ENCODE data around the gene API5.
A peak's percentile ranks its signal among the peaks of the same experiment; 100 is the strongest.

Gene API5

DNA sequence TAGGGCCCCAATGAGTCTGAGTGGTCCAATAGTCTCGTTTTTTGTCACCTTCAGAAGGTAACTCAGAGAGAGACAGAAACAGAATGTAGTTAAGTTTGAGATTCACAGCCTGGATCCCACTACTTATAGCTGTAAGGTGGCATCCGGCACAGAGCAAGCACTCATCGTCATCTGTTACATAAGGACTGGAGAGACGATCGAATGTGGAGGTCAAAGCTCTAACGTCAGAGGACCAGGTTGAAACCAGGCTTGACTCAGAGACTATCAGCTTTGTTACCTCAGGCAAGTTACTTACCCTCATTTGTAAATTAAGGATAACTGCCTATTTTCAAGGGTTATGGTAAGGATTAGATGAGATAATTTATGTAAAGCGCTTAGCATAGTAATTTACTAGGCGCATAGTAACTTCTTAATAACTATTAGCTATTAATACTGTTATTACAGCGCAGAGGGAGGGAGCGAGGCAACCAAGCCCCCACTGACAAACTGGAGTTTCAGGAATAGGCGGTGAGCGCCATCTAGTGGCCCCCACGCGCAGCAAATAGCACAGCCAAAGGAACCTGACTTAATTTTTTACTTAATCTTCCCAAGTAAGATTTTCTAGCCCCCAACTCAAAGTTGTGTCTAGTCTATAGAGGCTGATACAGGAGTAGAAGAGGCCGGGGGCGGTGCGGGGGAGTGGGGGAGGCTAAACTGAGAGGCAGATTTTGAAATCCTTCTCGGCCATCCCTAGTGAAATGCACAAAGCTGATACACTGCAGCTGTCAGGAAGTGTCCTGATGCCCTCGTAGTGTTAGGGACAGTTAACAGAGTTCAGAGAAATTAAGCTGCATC, 29.0 kb upstream of the API5 start:
- Histone ChIP-seq H3K9me3 (ENCODE audit: control extremely low read depth in 1 of 5, control insufficient read depth in 4 of 5, insufficient read depth in 2 of 5, low read depth in 1 of 5, low read length in 4 of 5) (no peaks in the 10 kb centered on the region), H3K27ac (ENCODE audit: insufficient read depth in 1 of 2, low read depth in 1 of 2, low read length in 2 of 2, poor library complexity in 1 of 2, severe bottlenecking in 2 of 2) (no peak overlapping the region), H3K36me3 (ENCODE audit: control insufficient read depth in 4 of 4, insufficient read depth in 4 of 4, low read length in 3 of 4) (no peaks in the 10 kb centered on the region), H3K27me3 (replicated peaks in 2 of 5; ENCODE audit: control insufficient read depth in 4 of 5, insufficient read depth in 5 of 5, low read length in 4 of 5) (peaks cover 0 to 16% (median 9%) of the 10 kb centered on the region in 5 experiments), H3K4me3 (ENCODE audit: control insufficient read depth in 1 of 7, extremely low read depth in 1 of 7, insufficient read depth in 4 of 7, low read depth in 2 of 7, low read length in 6 of 7) (no peak overlapping the region), H3K4me1 (ENCODE audit: control extremely low read depth in 1 of 4, control insufficient read depth in 4 of 4, insufficient read depth in 4 of 4, low read length in 3 of 4) (no peaks in the 10 kb centered on the region)
- CTCF ChIA-PET: interaction anchor here (0.8 to 3.0 kb wide), 13 partner anchors 9 to 513 kb away, joined by 3 to 14 read pairs (median 4); no protein-coding TSS in a partner anchor
- 26% methylated on average over 10 of the region's 19 CpGs for WGBS (ENCODE audit: insufficient coverage)
- POLR2A ChIA-PET: no interaction called here
- DNase-seq: peak; percentile 25 to 54 (median 51)

DNA sequence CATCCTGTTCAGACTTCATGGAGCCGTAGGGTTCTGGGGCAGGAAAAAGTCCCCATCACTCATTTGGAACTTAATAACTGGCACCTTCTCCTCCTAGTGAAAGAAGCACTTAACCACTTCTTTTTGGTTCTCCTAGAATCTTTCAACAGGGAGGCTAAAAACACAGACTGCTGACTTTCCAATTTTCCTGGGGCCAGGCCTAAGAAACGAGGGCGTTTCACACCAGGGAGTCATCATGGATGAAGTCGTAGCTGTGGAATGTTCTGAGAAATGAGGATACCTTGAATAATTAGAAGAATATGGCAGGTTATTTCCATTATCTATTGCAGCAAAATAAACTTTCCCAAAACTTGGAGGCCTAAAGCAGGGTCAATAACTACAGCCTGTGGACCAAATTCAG, 26.0 kb upstream of the API5 start:
- CTCF ChIA-PET: no interaction called here
- no peak for DNase-seq
- H3K36me3 ChIP-seq (ENCODE audit: control insufficient read depth in 4 of 4, insufficient read depth in 4 of 4, low read length in 3 of 4): no peaks in the 10 kb centered on the region
- POLR2A ChIA-PET: no interaction called here
- peaks cover 0 to 2% (median 0%) of the 10 kb centered on the region in 5 experiments for H3K9me3 ChIP-seq (ENCODE audit: control extremely low read depth in 1 of 5, control insufficient read depth in 4 of 5, insufficient read depth in 2 of 5, low read depth in 1 of 5, low read length in 4 of 5)
- no peaks in the 10 kb centered on the region for H3K4me1 ChIP-seq (ENCODE audit: control extremely low read depth in 1 of 4, control insufficient read depth in 4 of 4, insufficient read depth in 4 of 4, low read length in 3 of 4)
- peaks cover 0 to 16% (median 9%) of the 10 kb centered on the region in 5 experiments for H3K27me3 ChIP-seq (replicated peaks in 2 of 5; ENCODE audit: control insufficient read depth in 4 of 5, insufficient read depth in 5 of 5, low read length in 4 of 5)
- WGBS (ENCODE audit: insufficient coverage): 89% methylated on average over 1 of the region's 4 CpGs
- no peak overlapping the region for H3K27ac ChIP-seq (ENCODE audit: insufficient read depth in 1 of 2, low read depth in 1 of 2, low read length in 2 of 2, poor library complexity in 1 of 2, severe bottlenecking in 2 of 2)
- H3K4me3 ChIP-seq (ENCODE audit: control insufficient read depth in 1 of 7, extremely low read depth in 1 of 7, insufficient read depth in 4 of 7, low read depth in 2 of 7, low read length in 6 of 7): no peak overlapping the region

DNA sequence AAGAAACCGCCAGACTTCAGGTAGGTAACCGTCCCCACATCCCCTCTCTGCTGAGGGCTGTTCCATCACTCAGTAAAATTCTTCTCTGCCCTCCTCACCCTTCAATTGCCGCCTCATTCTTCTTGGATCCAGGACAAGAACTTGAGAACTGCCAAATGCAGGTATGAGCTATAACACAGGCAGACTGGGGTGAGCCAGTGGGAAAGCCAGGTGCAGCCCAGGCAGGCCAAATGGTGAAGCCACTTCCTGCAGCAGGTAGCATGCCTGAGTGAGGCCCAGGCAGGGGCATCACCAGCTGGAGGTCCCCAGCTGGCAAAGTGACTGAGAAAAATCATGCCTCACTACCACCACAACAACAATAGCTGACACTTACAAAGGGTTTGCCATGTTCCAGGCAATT, 22.4 kb upstream of the API5 start:
- ChIA-PET CTCF (interaction anchor here (1.9 kb wide), 1 partner anchor 10 kb away, joined by 7 read pairs; no protein-coding TSS in a partner anchor), POLR2A (no interaction called here)
- H3K27me3 ChIP-seq (replicated peaks in 2 of 5; ENCODE audit: control insufficient read depth in 4 of 5, insufficient read depth in 5 of 5, low read length in 4 of 5): peaks cover 0 to 5% (median 0%) of the 10 kb centered on the region in 5 experiments
- DNase-seq: no peak
- H3K36me3 ChIP-seq (ENCODE audit: control insufficient read depth in 4 of 4, insufficient read depth in 4 of 4, low read length in 3 of 4): no peaks in the 10 kb centered on the region
- H3K4me1 ChIP-seq (ENCODE audit: control extremely low read depth in 1 of 4, control insufficient read depth in 4 of 4, insufficient read depth in 4 of 4, low read length in 3 of 4): no peaks in the 10 kb centered on the region
- no peak overlapping the region for H3K27ac ChIP-seq (ENCODE audit: insufficient read depth in 1 of 2, low read depth in 1 of 2, low read length in 2 of 2, poor library complexity in 1 of 2, severe bottlenecking in 2 of 2)
- 100% methylated on average over 3 of the region's 3 CpGs for WGBS (ENCODE audit: insufficient coverage)
- peaks cover 0 to 2% (median 0%) of the 10 kb centered on the region in 5 experiments for H3K9me3 ChIP-seq (ENCODE audit: control extremely low read depth in 1 of 5, control insufficient read depth in 4 of 5, insufficient read depth in 2 of 5, low read depth in 1 of 5, low read length in 4 of 5)
- H3K4me3 ChIP-seq (ENCODE audit: control insufficient read depth in 1 of 7, extremely low read depth in 1 of 7, insufficient read depth in 4 of 7, low read depth in 2 of 7, low read length in 6 of 7): no peak overlapping the region

DNA sequence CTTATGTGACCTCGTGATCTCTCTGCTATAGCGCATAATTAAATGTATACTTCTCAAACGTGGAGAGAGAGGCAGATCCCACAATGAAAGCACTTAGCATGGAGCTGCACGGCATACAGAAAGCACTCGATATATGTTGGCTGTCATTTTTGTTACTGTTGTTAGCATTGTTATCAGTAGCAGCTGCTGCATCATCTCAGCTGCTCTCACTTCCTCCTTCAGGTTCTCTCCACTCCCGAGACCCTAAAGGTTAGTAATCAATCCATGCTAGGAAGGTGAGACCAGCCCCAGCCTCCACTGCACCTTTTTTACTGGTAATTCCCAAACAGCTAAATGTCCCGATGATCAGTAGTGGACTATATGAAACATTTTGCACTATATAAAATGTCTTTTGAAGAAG, 13.4 kb upstream of the API5 start:
- H3K36me3 ChIP-seq (ENCODE audit: control insufficient read depth in 4 of 4, insufficient read depth in 4 of 4, low read length in 3 of 4): no peaks in the 10 kb centered on the region
- no peak overlapping the region for H3K4me3 ChIP-seq (ENCODE audit: control insufficient read depth in 1 of 7, extremely low read depth in 1 of 7, insufficient read depth in 4 of 7, low read depth in 2 of 7, low read length in 6 of 7)
- peaks cover 0 to 5% (median 2%) of the 10 kb centered on the region in 5 experiments for H3K9me3 ChIP-seq (ENCODE audit: control extremely low read depth in 1 of 5, control insufficient read depth in 4 of 5, insufficient read depth in 2 of 5, low read depth in 1 of 5, low read length in 4 of 5)
- WGBS (ENCODE audit: insufficient coverage): 68% methylated on average over 6 of the region's 7 CpGs
- no peak overlapping the region for H3K27ac ChIP-seq (ENCODE audit: insufficient read depth in 1 of 2, low read depth in 1 of 2, low read length in 2 of 2, poor library complexity in 1 of 2, severe bottlenecking in 2 of 2)
- no peak for DNase-seq
- peaks cover 0 to 5% (median 2%) of the 10 kb centered on the region in 5 experiments for H3K27me3 ChIP-seq (replicated peaks in 2 of 5; ENCODE audit: control insufficient read depth in 4 of 5, insufficient read depth in 5 of 5, low read length in 4 of 5)
- CTCF ChIA-PET: interaction anchor here (0.7 to 2.0 kb wide), 4 partner anchors 9 to 21 kb away, joined by 3 to 13 read pairs (median 3); partner anchors contain the start of gene API5
- no peaks in the 10 kb centered on the region for H3K4me1 ChIP-seq (ENCODE audit: control extremely low read depth in 1 of 4, control insufficient read depth in 4 of 4, insufficient read depth in 4 of 4, low read length in 3 of 4)
- POLR2A ChIA-PET: no interaction called here

DNA sequence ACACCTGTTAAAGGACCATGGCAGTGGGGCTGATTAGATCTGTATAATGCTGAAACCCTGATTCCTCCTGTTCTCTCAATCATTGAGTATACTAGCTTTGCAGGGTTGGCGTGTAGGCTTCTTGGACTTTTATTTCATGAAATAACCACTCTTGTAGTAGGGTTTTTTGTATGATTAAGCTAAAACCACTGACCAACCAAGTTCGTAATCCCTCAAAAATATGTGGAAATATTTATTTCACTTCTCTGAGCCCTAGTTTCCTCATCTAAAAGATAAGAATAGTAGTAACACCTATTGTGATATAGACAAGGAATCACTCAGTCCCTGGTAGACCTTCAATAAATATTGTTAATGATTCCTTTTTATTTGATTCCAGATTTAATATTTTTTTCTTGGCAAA, 4.2 kb downstream of the API5 start:
- WGBS (ENCODE audit: insufficient coverage): 100% methylated on average over 1 of the region's 2 CpGs
- CTCF ChIA-PET: no interaction called here
- Histone ChIP-seq H3K27me3 (replicated peaks in 2 of 5; ENCODE audit: control insufficient read depth in 4 of 5, insufficient read depth in 5 of 5, low read length in 4 of 5) (no peaks in the 10 kb centered on the region), H3K4me1 (ENCODE audit: control extremely low read depth in 1 of 4, control insufficient read depth in 4 of 4, insufficient read depth in 4 of 4, low read length in 3 of 4) (peaks cover 4 to 20% (median 14%) of the 10 kb centered on the region in 4 experiments), H3K27ac (ENCODE audit: insufficient read depth in 1 of 2, low read depth in 1 of 2, low read length in 2 of 2, poor library complexity in 1 of 2, severe bottlenecking in 2 of 2) (no peak overlapping the region), H3K36me3 (ENCODE audit: control insufficient read depth in 4 of 4, insufficient read depth in 4 of 4, low read length in 3 of 4) (peaks cover 3 to 21% (median 11%) of the 10 kb centered on the region in 4 experiments), H3K9me3 (ENCODE audit: control extremely low read depth in 1 of 5, control insufficient read depth in 4 of 5, insufficient read depth in 2 of 5, low read depth in 1 of 5, low read length in 4 of 5) (no peaks in the 10 kb centered on the region), H3K4me3 (ENCODE audit: control insufficient read depth in 1 of 7, extremely low read depth in 1 of 7, insufficient read depth in 4 of 7, low read depth in 2 of 7, low read length in 6 of 7) (no peak overlapping the region)
- no peak for DNase-seq
- POLR2A ChIA-PET: no interaction called here

DNA sequence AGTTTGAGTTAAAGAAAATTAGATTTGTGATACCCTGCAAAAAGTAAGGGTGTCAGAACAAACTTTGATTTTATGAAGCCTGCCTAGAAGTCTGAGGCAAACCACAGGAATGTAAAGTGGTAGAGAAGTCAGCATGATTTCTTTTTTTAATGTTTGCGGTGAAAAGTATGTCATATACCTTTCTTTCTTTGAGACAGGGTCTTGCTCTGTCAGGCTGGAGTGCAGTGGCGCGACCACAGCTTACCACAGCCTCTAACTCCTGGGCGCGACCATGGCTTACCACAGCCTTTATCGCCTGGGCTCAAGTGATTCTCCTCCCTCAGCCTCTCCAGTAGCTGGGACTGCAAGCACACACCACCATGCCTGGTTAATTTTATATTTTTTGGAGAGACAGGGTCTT, 4.7 kb downstream of the API5 start:
- no peak overlapping the region for H3K27ac ChIP-seq (ENCODE audit: insufficient read depth in 1 of 2, low read depth in 1 of 2, low read length in 2 of 2, poor library complexity in 1 of 2, severe bottlenecking in 2 of 2)
- CTCF ChIA-PET: no interaction called here

DNA sequence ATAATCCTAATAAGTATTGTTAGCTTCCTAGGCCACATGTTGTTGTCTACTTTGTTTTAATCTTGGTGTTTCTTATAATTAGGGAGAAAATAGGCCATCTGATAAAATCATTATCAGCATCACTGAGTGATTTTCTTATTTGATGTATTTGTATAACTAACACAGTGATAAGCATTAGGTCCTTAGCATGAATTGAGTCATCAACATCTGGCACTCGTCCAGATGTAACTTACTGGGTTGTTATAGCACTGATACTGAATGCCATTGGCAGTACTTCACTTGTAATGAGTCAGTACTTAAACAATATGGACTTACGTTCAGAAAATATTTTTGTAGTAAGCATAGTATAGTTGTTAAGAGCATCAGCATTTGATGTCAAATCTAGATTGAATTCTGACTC, 16.2 kb downstream of the API5 start:
- H3K27me3 ChIP-seq (replicated peaks in 2 of 5; ENCODE audit: control insufficient read depth in 4 of 5, insufficient read depth in 5 of 5, low read length in 4 of 5): no peaks in the 10 kb centered on the region
- WGBS (ENCODE audit: insufficient coverage): 100% methylated on average over 2 of the region's 2 CpGs
- no peaks in the 10 kb centered on the region for H3K9me3 ChIP-seq (ENCODE audit: control extremely low read depth in 1 of 5, control insufficient read depth in 4 of 5, insufficient read depth in 2 of 5, low read depth in 1 of 5, low read length in 4 of 5)
- H3K27ac ChIP-seq (ENCODE audit: insufficient read depth in 1 of 2, low read depth in 1 of 2, low read length in 2 of 2, poor library complexity in 1 of 2, severe bottlenecking in 2 of 2): no peak overlapping the region
- ChIA-PET CTCF (interaction anchor here (1.1 kb wide), 1 partner anchor 91 kb away, joined by 3 read pairs; no protein-coding TSS in a partner anchor), POLR2A (no interaction called here)
- H3K36me3 ChIP-seq (ENCODE audit: control insufficient read depth in 4 of 4, insufficient read depth in 4 of 4, low read length in 3 of 4): peaks cover 46 to 97% (median 66%) of the 10 kb centered on the region in 4 experiments
- DNase-seq: peak in 1 of 3 donors; percentile 15
- peaks cover 0 to 3% (median 0%) of the 10 kb centered on the region in 4 experiments for H3K4me1 ChIP-seq (ENCODE audit: control extremely low read depth in 1 of 4, control insufficient read depth in 4 of 4, insufficient read depth in 4 of 4, low read length in 3 of 4)
- no peak overlapping the region for H3K4me3 ChIP-seq (ENCODE audit: control insufficient read depth in 1 of 7, extremely low read depth in 1 of 7, insufficient read depth in 4 of 7, low read depth in 2 of 7, low read length in 6 of 7)

More for the DNA sequence above, 4.7 kb downstream of the API5 start:
- peak in 2 of 3 donors; percentile 46 to 57 for DNase-seq
- no peak overlapping the region for H3K4me3 ChIP-seq (ENCODE audit: control insufficient read depth in 1 of 7, extremely low read depth in 1 of 7, insufficient read depth in 4 of 7, low read depth in 2 of 7, low read length in 6 of 7)
- no peaks in the 10 kb centered on the region for H3K9me3 ChIP-seq (ENCODE audit: control extremely low read depth in 1 of 5, control insufficient read depth in 4 of 5, insufficient read depth in 2 of 5, low read depth in 1 of 5, low read length in 4 of 5)
- peaks cover 3 to 26% (median 12%) of the 10 kb centered on the region in 4 experiments for H3K36me3 ChIP-seq (ENCODE audit: control insufficient read depth in 4 of 4, insufficient read depth in 4 of 4, low read length in 3 of 4)
- 96% methylated on average over 5 of the region's 6 CpGs for WGBS (ENCODE audit: insufficient coverage)
- H3K27me3 ChIP-seq (replicated peaks in 2 of 5; ENCODE audit: control insufficient read depth in 4 of 5, insufficient read depth in 5 of 5, low read length in 4 of 5): no peaks in the 10 kb centered on the region
- peaks cover 4 to 19% (median 13%) of the 10 kb centered on the region in 4 experiments for H3K4me1 ChIP-seq (ENCODE audit: control extremely low read depth in 1 of 4, control insufficient read depth in 4 of 4, insufficient read depth in 4 of 4, low read length in 3 of 4)
- POLR2A ChIA-PET: no interaction called here

All from common myeloid progenitor, CD34-positive (primary cell).